ENCODE data around the gene AFF3. TPM values are rescaled to one million over a fixed set of nuclear protein-coding genes. Genes with fewer than 3 reads are reported as not detected.

AFF3 gene
- total and polyA plus RNA-seq, 10 of the 15 experiments (the other 5 are each of a cell fraction or from before 2014, with no cell fraction given) = 0.26 to 5.5 (median 3.0) TPM

GRCh38 chr2:99524056-99524455, 618.3 kb downstream of the AFF3 start:
- intact Hi-C loops (cut with micrococcal nuclease; ENCODE audit: unreplicated experiment) (no loop called here), in situ Hi-C loops (cut with MboI) (no loop called here)
- whole genome bisulfite sequencing (ENCODE audit: insufficient coverage, insufficient replicate concordance, low lambda C conversion rate, missing lambda C conversion rate) = 83% methylated on average over 2 of the region's 2 CpGs
- ChIA-PET CTCF (no interaction called here), SMC1A (ENCODE audit: uncharacterized antibody, unreplicated experiment) (no interaction called here), POLR2A (no interaction called here), RAD21 (ENCODE audit: unreplicated experiment) (no interaction called here)
- Histone ChIP-seq H3K36me3 (ENCODE audit: control insufficient read depth in 2 of 2, insufficient read depth in 2 of 2, low read length in 1 of 2) (no peaks in the 10 kb centered on the region), H3K27me3 (replicated peaks in 1 of 2; ENCODE audit: control insufficient read depth in 2 of 2, insufficient read depth in 2 of 2, low read length in 1 of 2) (peaks cover 1 to 4% of the 10 kb centered on the region in 2 experiments; a peak in 1 of 4 replicates), H4K20me1 (ENCODE audit: control insufficient read depth, insufficient read depth) (no peaks in the 10 kb centered on the region), H3K4me1 (ENCODE audit: control insufficient read depth, insufficient read depth, low read length) (no peaks in the 10 kb centered on the region), H3K4me3 (no peak overlapping the region), H3K9me3 (replicated peaks; ENCODE audit: control insufficient read depth, insufficient read depth, low read length) (no peaks in the 10 kb centered on the region), H3K4me2 (ENCODE audit: control insufficient read depth, insufficient read depth) (no peak overlapping the region), H2AFZ (ENCODE audit: control insufficient read depth, low read depth, low read length) (no peak overlapping the region), H3K79me2 (ENCODE audit: control insufficient read depth, insufficient read depth, low read length) (no peaks in the 10 kb centered on the region), H3K9ac (ENCODE audit: control insufficient read depth, insufficient read depth, low read length) (no peak overlapping the region), H3K27ac (ENCODE audit: control insufficient read depth, insufficient read depth) (no peak overlapping the region)
- no TSS peak for BruUV-seq (replicated peaks)
- ATAC-seq (no peak), FAIRE-seq (no peak), DNase-seq (ENCODE audit: low read depth, low spot score) (no peak)
- TF ChIP-seq STAT1 (conservative IDR thresholded peaks at IDR 0.05) (no peak), MTA2 (IDR thresholded peaks at IDR 0.05; ENCODE audit: low read depth) (no peak), SRF (IDR thresholded peaks at IDR 0.05; ENCODE audit: low read depth in 2 of 2, low read length in 2 of 2) (no peak), BCLAF1 (IDR thresholded peaks at IDR 0.05) (no peak), LARP7 (IDR thresholded peaks at IDR 0.05) (no peak), ZNF687 (IDR thresholded peaks at IDR 0.05) (no peak), MXI1 (IDR thresholded peaks at IDR 0.05; ENCODE audit: low read depth, low read length) (no peak), ZNF592 (IDR thresholded peaks at IDR 0.05) (no peak)
- TF ChIP-seq, protein P1, sequence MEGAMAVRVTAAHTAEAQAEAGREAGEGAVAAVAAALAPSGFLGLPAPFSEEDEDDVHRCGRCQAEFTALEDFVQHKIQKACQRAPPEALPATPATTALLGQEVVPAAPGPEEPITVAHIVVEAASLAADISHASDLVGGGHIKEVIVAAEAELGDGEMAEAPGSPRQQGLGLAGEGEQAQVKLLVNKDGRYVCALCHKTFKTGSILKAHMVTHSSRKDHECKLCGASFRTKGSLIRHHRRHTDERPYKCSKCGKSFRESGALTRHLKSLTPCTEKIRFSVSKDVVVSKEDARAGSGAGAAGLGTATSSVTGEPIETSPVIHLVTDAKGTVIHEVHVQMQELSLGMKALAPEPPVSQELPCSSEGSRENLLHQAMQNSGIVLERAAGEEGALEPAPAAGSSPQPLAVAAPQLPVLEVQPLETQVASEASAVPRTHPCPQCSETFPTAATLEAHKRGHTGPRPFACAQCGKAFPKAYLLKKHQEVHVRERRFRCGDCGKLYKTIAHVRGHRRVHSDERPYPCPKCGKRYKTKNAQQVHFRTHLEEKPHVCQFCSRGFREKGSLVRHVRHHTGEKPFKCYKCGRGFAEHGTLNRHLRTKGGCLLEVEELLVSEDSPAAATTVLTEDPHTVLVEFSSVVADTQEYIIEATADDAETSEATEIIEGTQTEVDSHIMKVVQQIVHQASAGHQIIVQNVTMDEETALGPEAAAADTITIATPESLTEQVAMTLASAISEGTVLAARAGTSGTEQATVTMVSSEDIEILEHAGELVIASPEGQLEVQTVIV (IDR thresholded peaks at IDR 0.05; ENCODE audit: borderline replicate concordance, partially characterized antibody) = no peak

Measured in GM12878 (cell line).